ENCODE results near the gene MAMSTR.

DNA sequence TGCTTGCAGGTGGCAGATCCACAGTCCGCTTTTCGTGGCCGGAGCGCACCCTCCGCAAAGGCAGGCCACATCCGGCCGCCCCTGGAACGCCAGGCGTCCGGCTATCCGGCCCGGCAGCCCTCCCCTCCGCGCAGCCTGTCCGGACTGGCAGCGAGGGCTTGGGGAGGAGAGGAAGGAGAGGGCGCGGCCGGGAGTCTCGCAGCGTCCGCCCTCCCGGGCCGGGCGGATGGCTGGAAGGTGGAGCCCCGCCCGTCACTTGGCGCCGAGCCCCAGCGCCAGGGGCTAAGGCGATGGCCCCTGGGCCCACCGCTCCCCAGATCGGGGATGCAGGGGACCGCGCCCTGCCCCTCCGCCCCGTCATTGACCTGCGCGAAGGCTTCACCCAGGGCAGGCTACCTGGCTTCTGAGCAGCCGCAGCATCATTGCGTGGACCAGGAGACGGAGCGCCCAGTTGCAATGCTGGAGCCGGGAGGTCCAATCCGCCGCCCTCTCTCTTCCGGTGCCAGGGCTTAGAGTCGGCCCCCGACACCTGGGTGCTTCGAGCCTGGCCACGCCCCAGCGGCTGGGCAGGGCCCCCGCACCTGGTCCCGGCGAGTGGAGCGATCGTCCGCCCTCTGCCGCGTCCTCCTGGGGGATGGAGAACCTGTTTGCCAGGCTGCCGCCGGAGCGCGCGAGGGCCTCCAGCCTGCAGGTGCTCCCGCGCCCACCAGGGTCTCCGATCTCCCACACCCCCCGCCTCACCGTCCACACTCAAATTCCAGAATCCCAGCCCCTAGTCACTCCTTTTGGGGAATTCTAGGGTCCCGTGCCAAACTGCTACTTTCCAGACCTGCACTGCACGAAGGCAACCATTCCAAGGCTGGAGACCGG lies 33.2 kb upstream of the MAMSTR start, which contains the start of gene FUT1:
- TF ChIP-seq, protein P1, sequence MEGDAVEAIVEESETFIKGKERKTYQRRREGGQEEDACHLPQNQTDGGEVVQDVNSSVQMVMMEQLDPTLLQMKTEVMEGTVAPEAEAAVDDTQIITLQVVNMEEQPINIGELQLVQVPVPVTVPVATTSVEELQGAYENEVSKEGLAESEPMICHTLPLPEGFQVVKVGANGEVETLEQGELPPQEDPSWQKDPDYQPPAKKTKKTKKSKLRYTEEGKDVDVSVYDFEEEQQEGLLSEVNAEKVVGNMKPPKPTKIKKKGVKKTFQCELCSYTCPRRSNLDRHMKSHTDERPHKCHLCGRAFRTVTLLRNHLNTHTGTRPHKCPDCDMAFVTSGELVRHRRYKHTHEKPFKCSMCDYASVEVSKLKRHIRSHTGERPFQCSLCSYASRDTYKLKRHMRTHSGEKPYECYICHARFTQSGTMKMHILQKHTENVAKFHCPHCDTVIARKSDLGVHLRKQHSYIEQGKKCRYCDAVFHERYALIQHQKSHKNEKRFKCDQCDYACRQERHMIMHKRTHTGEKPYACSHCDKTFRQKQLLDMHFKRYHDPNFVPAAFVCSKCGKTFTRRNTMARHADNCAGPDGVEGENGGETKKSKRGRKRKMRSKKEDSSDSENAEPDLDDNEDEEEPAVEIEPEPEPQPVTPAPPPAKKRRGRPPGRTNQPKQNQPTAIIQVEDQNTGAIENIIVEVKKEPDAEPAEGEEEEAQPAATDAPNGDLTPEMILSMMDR (IDR thresholded peaks at IDR 0.05) = peak in 3 of 7 experiments; percentile 23 to 72 (median 49)
- TF ChIP-seq POLR2AphosphoS5 (IDR thresholded peaks at IDR 0.05) (peak in 2 of 3 donors; percentile 88 to 92), POLR2A (IDR thresholded peaks at IDR 0.05) (peak in 1 of 4 donors; percentile 68)

All from stomach (tissue), 4 donors.